ENCODE results near the gene GPX3.
A peak's percentile ranks its signal among the peaks of the same experiment; 100 is the strongest.

GPX3 gene

GRCh38 chr5:151023047-151023615 is 2.7 kb downstream of the GPX3 start:
- TF ChIP-seq TAF1 (IDR thresholded peaks at IDR 0.05; ENCODE audit: borderline replicate concordance, insufficient read depth, low read length) (no peak), FOXP2 (optimal IDR thresholded peaks at IDR 0.05; ENCODE audit: borderline replicate concordance, extremely low read depth, extremely low read length, insufficient read depth) (no peak), REST (IDR thresholded peaks at IDR 0.05; ENCODE audit: insufficient read depth in 1 of 2, low read depth in 2 of 2, low read length in 2 of 2) (no peak), SIN3A (IDR thresholded peaks at IDR 0.05; ENCODE audit: borderline replicate concordance, insufficient read depth, low read length) (no peak), POLR2AphosphoS5 (IDR thresholded peaks at IDR 0.05; ENCODE audit: low read depth, low read length) (no peak)

DNA sequence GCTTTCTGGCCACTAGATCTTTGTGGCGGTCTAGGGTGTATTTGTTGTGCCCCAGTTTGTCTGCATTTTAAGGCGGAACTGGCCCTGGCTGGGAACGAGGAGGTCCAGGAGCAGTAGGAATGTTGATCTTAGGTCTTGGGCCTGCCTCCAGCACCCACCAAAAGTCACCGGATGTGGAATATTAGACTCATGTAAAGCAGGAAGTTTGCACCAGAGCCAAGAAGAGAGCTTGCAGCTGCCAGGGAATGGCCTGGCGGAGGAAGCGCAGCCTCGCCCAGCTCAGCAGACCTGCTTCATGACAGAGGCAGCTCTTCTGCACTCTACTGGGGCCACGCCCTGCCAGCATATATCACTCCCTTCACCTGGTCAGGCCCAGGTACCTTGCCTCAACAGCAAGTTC is 3.3 kb downstream of the GPX3 start:
- TF ChIP-seq SIN3A (IDR thresholded peaks at IDR 0.05; ENCODE audit: borderline replicate concordance, insufficient read depth, low read length) (no peak), FOXP2 (optimal IDR thresholded peaks at IDR 0.05; ENCODE audit: borderline replicate concordance, extremely low read depth, extremely low read length, insufficient read depth) (peak; percentile 53)

GRCh38 chr5:151024440-151025249 is 4.3 kb downstream of the GPX3 start:
- no peak for TF ChIP-seq TAF1 (IDR thresholded peaks at IDR 0.05; ENCODE audit: borderline replicate concordance, insufficient read depth, low read length)
- no peak for TF ChIP-seq SIN3A (IDR thresholded peaks at IDR 0.05; ENCODE audit: borderline replicate concordance, insufficient read depth, low read length)
- no peak for TF ChIP-seq POLR2AphosphoS5 (IDR thresholded peaks at IDR 0.05; ENCODE audit: low read depth, low read length)
- no peak for TF ChIP-seq REST (IDR thresholded peaks at IDR 0.05; ENCODE audit: insufficient read depth in 1 of 2, low read depth in 2 of 2, low read length in 2 of 2)
- no peak for TF ChIP-seq FOXP2 (optimal IDR thresholded peaks at IDR 0.05; ENCODE audit: borderline replicate concordance, extremely low read depth, extremely low read length, insufficient read depth)

DNA sequence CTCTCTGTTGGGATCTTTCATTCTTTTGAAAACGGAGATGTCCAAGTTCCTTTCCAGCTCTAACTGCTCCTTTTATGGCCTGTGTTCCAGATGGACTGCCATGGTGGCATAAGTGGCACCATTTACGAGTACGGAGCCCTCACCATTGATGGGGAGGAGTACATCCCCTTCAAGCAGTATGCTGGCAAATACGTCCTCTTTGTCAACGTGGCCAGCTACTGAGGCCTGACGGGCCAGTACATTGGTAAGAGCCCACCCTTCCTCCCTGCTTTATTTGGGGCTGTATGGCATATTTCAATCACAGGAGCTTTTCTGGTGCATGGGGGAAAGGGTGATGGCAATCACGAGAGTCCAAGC is 4.8 kb downstream of the GPX3 start:
- TF ChIP-seq POLR2AphosphoS5 (IDR thresholded peaks at IDR 0.05; ENCODE audit: low read depth, low read length) (no peak), SIN3A (IDR thresholded peaks at IDR 0.05; ENCODE audit: borderline replicate concordance, insufficient read depth, low read length) (no peak), FOXP2 (optimal IDR thresholded peaks at IDR 0.05; ENCODE audit: borderline replicate concordance, extremely low read depth, extremely low read length, insufficient read depth) (no peak), TAF1 (IDR thresholded peaks at IDR 0.05; ENCODE audit: borderline replicate concordance, insufficient read depth, low read length) (no peak), REST (IDR thresholded peaks at IDR 0.05; ENCODE audit: insufficient read depth in 1 of 2, low read depth in 2 of 2, low read length in 2 of 2) (no peak)

GRCh38 chr5:151026088-151026487 is 5.7 kb downstream of the GPX3 start:
- no peak for TF ChIP-seq SIN3A (IDR thresholded peaks at IDR 0.05; ENCODE audit: borderline replicate concordance, insufficient read depth, low read length)

DNA sequence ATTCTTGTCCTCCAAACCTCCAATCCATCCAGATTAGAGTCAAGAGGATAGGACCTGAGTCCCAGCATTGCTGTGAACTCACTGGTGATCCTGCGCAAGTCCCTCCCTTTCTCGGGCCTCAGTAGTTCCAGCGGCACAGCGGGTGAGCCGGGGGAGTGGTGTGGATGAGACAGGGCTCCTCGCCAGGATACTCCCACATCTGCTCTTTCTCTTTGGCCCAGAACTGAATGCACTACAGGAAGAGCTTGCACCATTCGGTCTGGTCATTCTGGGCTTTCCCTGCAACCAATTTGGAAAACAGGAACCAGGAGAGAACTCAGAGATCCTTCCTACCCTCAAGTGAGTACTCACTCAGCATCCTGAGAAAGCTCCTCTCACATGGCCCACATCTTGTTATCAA is 6.3 kb downstream of the GPX3 start:
- no peak for TF ChIP-seq POLR2AphosphoS5 (IDR thresholded peaks at IDR 0.05; ENCODE audit: low read depth, low read length)
- TF ChIP-seq REST (IDR thresholded peaks at IDR 0.05; ENCODE audit: insufficient read depth in 1 of 2, low read depth in 2 of 2, low read length in 2 of 2) = no peak
- no peak for TF ChIP-seq SIN3A (IDR thresholded peaks at IDR 0.05; ENCODE audit: borderline replicate concordance, insufficient read depth, low read length)
- no peak for TF ChIP-seq FOXP2 (optimal IDR thresholded peaks at IDR 0.05; ENCODE audit: borderline replicate concordance, extremely low read depth, extremely low read length, insufficient read depth)
- no peak for TF ChIP-seq TAF1 (IDR thresholded peaks at IDR 0.05; ENCODE audit: borderline replicate concordance, insufficient read depth, low read length)

All from PFSK-1 (cell line).